ENCODE measurements around the gene ZCCHC7. TPM values are rescaled to one million over a fixed set of nuclear protein-coding genes. Genes with fewer than 3 reads are reported as not detected.

The ZCCHC7 gene
- total and polyA plus RNA-seq, 2 experiments from 2014 or later = 15.3 to 19.4 TPM

GRCh38 chr9:37259951-37260350 is 139.6 kb downstream of the ZCCHC7 start:
- TF ChIP-seq EZH2 (IDR thresholded peaks at IDR 0.05; ENCODE audit: insufficient read depth, poor library complexity, severe bottlenecking) (no peak), EZH2phosphoT487 (IDR thresholded peaks at IDR 0.05; ENCODE audit: insufficient read depth, low read depth) (no peak)
- WGBS, 2 experiments (ENCODE audit: low coverage in 1 of 2, low lambda C conversion rate in 2 of 2, missing lambda C conversion rate in 2 of 2) = 90 to 96% methylated on average over 3 of the region's 3 CpGs
- no peaks in the 10 kb centered on the region for H3K36me3 ChIP-seq (ENCODE audit: low read depth)

GRCh38 chr9:37262410-37262809 is 142.0 kb downstream of the ZCCHC7 start:
- Histone ChIP-seq H3K27me3 (replicated peaks; ENCODE audit: insufficient read depth) (no peaks in the 10 kb centered on the region), H3K79me2 (ENCODE audit: insufficient read depth) (no peaks in the 10 kb centered on the region), H4K20me1 (ENCODE audit: insufficient read depth) (no peaks in the 10 kb centered on the region), H3K36me3 (ENCODE audit: low read depth) (no peaks in the 10 kb centered on the region), H3F3A (ENCODE audit: insufficient read depth) (no peaks in the 10 kb centered on the region), H3K9me3 (ENCODE audit: low read depth) (no peaks in the 10 kb centered on the region), H2AFZ (no peak overlapping the region), H3K27ac (no peak overlapping the region), H3K9ac (no peak overlapping the region), H3K9me2 (ENCODE audit: insufficient read depth) (no peaks in the 10 kb centered on the region), H3K4me1 (ENCODE audit: insufficient read depth) (no peaks in the 10 kb centered on the region), H3K4me2 (ENCODE audit: unreplicated experiment) (no peak overlapping the region), H3K4me3 (no peak overlapping the region)
- DNase-seq = peak; percentile 57
- WGBS, 2 experiments (ENCODE audit: low coverage in 1 of 2, low lambda C conversion rate in 2 of 2, missing lambda C conversion rate in 2 of 2) = 64 to 76% methylated on average over 4 of the region's 4 CpGs
- TF ChIP-seq EZH2 (IDR thresholded peaks at IDR 0.05; ENCODE audit: insufficient read depth, poor library complexity, severe bottlenecking) (no peak), EZH2phosphoT487 (IDR thresholded peaks at IDR 0.05; ENCODE audit: insufficient read depth, low read depth) (no peak)
- in situ Hi-C loops (cut with MboI) = loop anchor here (10.0 kb wide), 3 partner anchors 58 to 398 kb away; no protein-coding TSS in a partner anchor

More at GRCh38 chr9:37259951-37260350, 139.6 kb downstream of the ZCCHC7 start:
- in situ Hi-C loops (cut with MboI) = loop anchor here (10.0 kb wide), 3 partner anchors 55 to 395 kb away; no protein-coding TSS in a partner anchor
- no peaks in the 10 kb centered on the region for H3K27me3 ChIP-seq (replicated peaks; ENCODE audit: insufficient read depth)
- H3K9me3 ChIP-seq (ENCODE audit: low read depth) = no peaks in the 10 kb centered on the region
- no peak for DNase-seq
- H3K9me2 ChIP-seq (ENCODE audit: insufficient read depth) = 0 out of 2 replicates have a peak, but pooled peaks cover 3% of the 10 kb centered on the region
- H2AFZ ChIP-seq = no peak overlapping the region
- H3K79me2 ChIP-seq (ENCODE audit: insufficient read depth) = no peaks in the 10 kb centered on the region; the same call in 1 of the 2 replicates
- no peak overlapping the region for H3K4me2 ChIP-seq (ENCODE audit: unreplicated experiment)
- H3K4me1 ChIP-seq (ENCODE audit: insufficient read depth) = no peaks in the 10 kb centered on the region
- no peak overlapping the region for H3K27ac ChIP-seq
- H3K4me3 ChIP-seq = no peak overlapping the region
- no peak overlapping the region for H3K9ac ChIP-seq
- no peaks in the 10 kb centered on the region for H3F3A ChIP-seq (ENCODE audit: insufficient read depth)
- H4K20me1 ChIP-seq (ENCODE audit: insufficient read depth) = no peaks in the 10 kb centered on the region

- Histone ChIP-seq H3K79me2 (ENCODE audit: insufficient read depth) (no peaks in the 10 kb centered on the region), H3K36me3 (ENCODE audit: low read depth) (no peaks in the 10 kb centered on the region), H3K27ac (no peak overlapping the region), H3F3A (ENCODE audit: insufficient read depth) (no peaks in the 10 kb centered on the region), H4K20me1 (ENCODE audit: insufficient read depth) (no peaks in the 10 kb centered on the region), H3K4me2 (ENCODE audit: unreplicated experiment) (no peak overlapping the region), H3K9me3 (ENCODE audit: low read depth) (no peaks in the 10 kb centered on the region), H2AFZ (no peak overlapping the region), H3K4me3 (no peak overlapping the region), H3K27me3 (replicated peaks; ENCODE audit: insufficient read depth) (no peaks in the 10 kb centered on the region), H3K9me2 (ENCODE audit: insufficient read depth) (no peaks in the 10 kb centered on the region), H3K4me1 (ENCODE audit: insufficient read depth) (no peaks in the 10 kb centered on the region), H3K9ac (no peak overlapping the region)
- in situ Hi-C loops (cut with MboI) = loop anchor here (10.0 kb wide), 3 partner anchors 60 to 400 kb away; no protein-coding TSS in a partner anchor
- TF ChIP-seq EZH2 (IDR thresholded peaks at IDR 0.05; ENCODE audit: insufficient read depth, poor library complexity, severe bottlenecking) = no peak
- TF ChIP-seq EZH2phosphoT487 (IDR thresholded peaks at IDR 0.05; ENCODE audit: insufficient read depth, low read depth) = no peak
- DNase-seq = no peak
- 96 to 98% methylated on average over 1 of the region's 1 CpG for WGBS, 2 experiments (ENCODE audit: low coverage in 1 of 2, low lambda C conversion rate in 2 of 2, missing lambda C conversion rate in 2 of 2)
Observed at GRCh38 chr9:37264539-37264938, 144.2 kb downstream of the ZCCHC7 start.

GRCh38 chr9:37266630-37267029 is 146.3 kb downstream of the ZCCHC7 start:
- TF ChIP-seq EZH2 (IDR thresholded peaks at IDR 0.05; ENCODE audit: insufficient read depth, poor library complexity, severe bottlenecking) (no peak), EZH2phosphoT487 (IDR thresholded peaks at IDR 0.05; ENCODE audit: insufficient read depth, low read depth) (no peak)
- Histone ChIP-seq H3K4me1 (ENCODE audit: insufficient read depth) (no peaks in the 10 kb centered on the region), H4K20me1 (ENCODE audit: insufficient read depth) (no peaks in the 10 kb centered on the region), H2AFZ (no peak overlapping the region), H3K4me3 (no peak overlapping the region), H3K9ac (no peak overlapping the region), H3K4me2 (ENCODE audit: unreplicated experiment) (no peak overlapping the region), H3K9me2 (ENCODE audit: insufficient read depth) (no peaks in the 10 kb centered on the region), H3F3A (ENCODE audit: insufficient read depth) (no peaks in the 10 kb centered on the region), H3K9me3 (ENCODE audit: low read depth) (no peaks in the 10 kb centered on the region), H3K36me3 (ENCODE audit: low read depth) (no peaks in the 10 kb centered on the region), H3K27ac (no peak overlapping the region), H3K27me3 (replicated peaks; ENCODE audit: insufficient read depth) (no peaks in the 10 kb centered on the region), H3K79me2 (ENCODE audit: insufficient read depth) (peaks cover 1% of the 10 kb centered on the region; the same call in 1 of the 2 replicates)
- DNase-seq = no peak
- WGBS, 2 experiments (ENCODE audit: low coverage in 1 of 2, low lambda C conversion rate in 2 of 2, missing lambda C conversion rate in 2 of 2) = 93% methylated on average over 1 of the region's 1 CpG
- in situ Hi-C loops (cut with MboI) = loop anchor here (10.0 kb wide), 3 partner anchors 58 to 402 kb away; no protein-coding TSS in a partner anchor

All from GM23248 (cell line).